Upper lobe of left lung (tissue), 4 donors: Measurements from ENCODE around the gene DUS1L.

Experiments used
- CTCF ChIP-seq, 6 experiments: fragments of 450-650 bp in 4 of 6; fragments of 200-600 bp in 2 of 6; sonication (generic) in 2 of 6; IDR thresholded peaks; one replicate each; pipeline ENCODE4 v1.5.1; 2016 to 2019; ENCODE audit warnings: antibody characterized with exemption in 6 of 6
- POLR2A ChIP-seq, 4 donors: fragments of 450-650 bp; IDR thresholded peaks; one replicate each; pipeline ENCODE4 v1.5.1; 2016 to 2017; ENCODE audit warnings: antibody characterized with exemption in 4 of 4, mild to moderate bottlenecking in 2 of 4
- POLR2AphosphoS5 ChIP-seq, 2 donors: sonication (generic); formaldehyde crosslinking; IDR thresholded peaks; one replicate each; pipeline ENCODE4 v1.5.1; 2017; ENCODE audit warnings: antibody characterized with exemption in 2 of 2

GRCh38 chr17:82097184-82097918 is 31.7 kb upstream of the DUS1L start:
- no peak for TF ChIP-seq CTCF (IDR thresholded peaks at IDR 0.05)
- TF ChIP-seq POLR2AphosphoS5 (IDR thresholded peaks at IDR 0.05), result peak in 1 of 2 donors; percentile 27
- TF ChIP-seq POLR2A (IDR thresholded peaks at IDR 0.05), result no peak
